SK-N-SH (cell line): ENCODE measurements around the gene USP47. TPM values are rescaled to one million over a fixed set of nuclear protein-coding genes. Genes with fewer than 3 reads are reported as not detected.

ENCODE experiments used
- CTCF ChIA-PET: fragments of 300-600, 350-600 bp; formaldehyde crosslinking; extraction: SDS; loops from one replicate; lab custom pipeline; 2021; lab: Yijun Ruan, JAX
- POLR2A ChIA-PET: fragments of 350-600 bp; sonication (Branson Sonifier 250); formaldehyde crosslinking; extraction: SDS; loops from one replicate; lab custom pipeline; 2020; ENCODE audit warnings: antibody characterized with exemption, inconsistent platforms; lab: Yijun Ruan, JAX
- DNase-seq: peaks from one replicate; pipeline ENCODE4 v3.0.0; 2012
- H2AFZ ChIP-seq: fragments of 200-600 bp; sonication (generic); 2 replicates; pipeline ENCODE4 v1.8.1; 2016; ENCODE audit warnings: antibody characterized with exemption, mild to moderate bottlenecking, low read depth
- H3F3A ChIP-seq: fragments of 200-600 bp; sonication (generic); replicated peaks from 2 replicates; pipeline ENCODE3; 2016; ENCODE audit warnings: antibody characterized with exemption, mild to moderate bottlenecking; ENCODE audit not compliant: insufficient read depth
- H3K27ac ChIP-seq, 2 experiments: fragments of 200-500 bp in 1 of 2; fragments of 200-600 bp in 1 of 2; sonication (Bioruptor generic) in 1 of 2; sonication (generic), shearing (Covaris generic) in 1 of 2; 2 replicates each; pipeline versions ENCODE4 v1.5.1 to v1.6.1; 2014 to 2016; ENCODE audit warnings: low read depth in 2 of 2, inconsistent platforms in 1 of 2, low read length in 1 of 2, mild to moderate bottlenecking in 1 of 2, mixed read lengths in 1 of 2
- H3K27me3 ChIP-seq: fragments of 200-600 bp; sonication (generic), shearing (Covaris generic); 2 replicates; pipeline ENCODE4 v1.6.1; 2016; ENCODE audit warnings: mixed run types; ENCODE audit not compliant: insufficient read depth
- H3K36me3 ChIP-seq, 2 experiments: fragments of 200-500 bp in 1 of 2; fragments of 200-600 bp in 1 of 2; sonication (Bioruptor generic) in 1 of 2; sonication (generic) in 1 of 2; replicated peaks in 1 of 2; 2 replicates each; pipeline versions ENCODE3 to v1.5.1; 2014 to 2016; ENCODE audit warnings: low read length in 1 of 2, mild to moderate bottlenecking in 1 of 2; ENCODE audit not compliant: insufficient read depth in 2 of 2, control insufficient read depth in 1 of 2
- H3K4me1 ChIP-seq, 2 experiments: fragments of 200-500 bp in 1 of 2; fragments of 200-600 bp in 1 of 2; sonication (Bioruptor generic) in 1 of 2; sonication (generic), shearing (Covaris generic) in 1 of 2; 2 replicates each; pipeline versions ENCODE4 v1.5.1 to v1.6.1; 2014 to 2016; ENCODE audit warnings: low read depth in 1 of 2, low read length in 1 of 2, mixed run types in 1 of 2; ENCODE audit not compliant: insufficient read depth in 2 of 2, control insufficient read depth in 1 of 2
- H3K4me2 ChIP-seq: fragments of 200-600 bp; sonication (generic), shearing (Covaris generic); 2 replicates; pipeline ENCODE4 v1.6.1; 2017; ENCODE audit warnings: mixed run types
- H3K4me3 ChIP-seq, 2 experiments: fragments of 200-500 bp in 1 of 2; fragments of 200-600 bp in 1 of 2; sonication (Bioruptor generic) in 1 of 2; sonication (generic), shearing (Covaris generic) in 1 of 2; 2 replicates each; pipeline versions ENCODE4 v1.5.1 to v1.8.1; 2014 to 2016; ENCODE audit warnings: low read depth in 2 of 2, inconsistent platforms in 1 of 2, low read length in 1 of 2, mild to moderate bottlenecking in 1 of 2, mixed read lengths in 1 of 2, moderate library complexity in 1 of 2
- H3K79me2 ChIP-seq: fragments of 200-600 bp; sonication (generic); 2 replicates; pipeline ENCODE4 v1.8.1; 2017; ENCODE audit warnings: mild to moderate bottlenecking; ENCODE audit not compliant: insufficient read depth
- H3K9ac ChIP-seq: fragments of 200-600 bp; sonication (generic); 2 replicates; pipeline ENCODE4 v1.6.1; 2017; ENCODE audit warnings: mixed run types
- H3K9me2 ChIP-seq: fragments of 200-600 bp; sonication (generic); 2 replicates; pipeline ENCODE4 v1.6.1; 2017; ENCODE audit warnings: mixed run types
- H3K9me3 ChIP-seq: fragments of 200-600 bp; sonication (generic); 2 replicates; pipeline ENCODE4 v1.6.1; 2017; ENCODE audit warnings: mixed run types, mild to moderate bottlenecking, moderate library complexity
- H4K20me1 ChIP-seq: fragments of 200-600 bp; sonication (generic); 2 replicates; pipeline ENCODE4 v1.6.1; 2017; ENCODE audit warnings: mild to moderate bottlenecking, mixed run types; ENCODE audit not compliant: insufficient read depth
- CHD2 ChIP-seq: fragments of 150-350 bp; IDR thresholded peaks from 2 replicates; pipeline ENCODE4 v1.6.1; 2018; ENCODE audit warnings: low read length; ENCODE audit not compliant: partially characterized antibody
- EZH2phosphoT487 ChIP-seq: fragments of 200-600 bp; sonication (generic); IDR thresholded peaks from 2 replicates; pipeline ENCODE4 v1.6.1; 2017; ENCODE audit warnings: low read depth, mixed run types, mild to moderate bottlenecking, antibody characterized with exemption, moderate library complexity, borderline replicate concordance
- FOSL2 ChIP-seq: IDR thresholded peaks from 2 replicates; pipeline ENCODE4 v1.4.0; 2012; ENCODE audit warnings: low read depth, mild to moderate bottlenecking, moderate library complexity, borderline replicate concordance
- FOXJ3 ChIP-seq: sonication (generic); formaldehyde crosslinking; IDR thresholded peaks from 2 replicates; pipeline ENCODE4 v1.5.1; 2020; ENCODE audit warnings: mild to moderate bottlenecking, missing genetic modification reagents
- FOXM1 ChIP-seq: IDR thresholded peaks from 2 replicates; pipeline ENCODE4 v1.4.0; 2012; ENCODE audit warnings: low read depth, mild to moderate bottlenecking
- GATA2 ChIP-seq: sonication (generic); formaldehyde crosslinking; IDR thresholded peaks from 2 replicates; pipeline ENCODE4 v1.5.0; 2020; ENCODE audit warnings: mild to moderate bottlenecking, missing genetic modification reagents
- JUND ChIP-seq: IDR thresholded peaks from 2 replicates; pipeline ENCODE4 v1.4.0; 2012
- MEF2A ChIP-seq: IDR thresholded peaks from 2 replicates; pipeline ENCODE4 v1.4.0; 2012; ENCODE audit warnings: low read depth, borderline replicate concordance
- MXI1 ChIP-seq: IDR thresholded peaks from 2 replicates; pipeline ENCODE4 v1.6.1; 2012; ENCODE audit warnings: mild to moderate bottlenecking, low read depth, low read length, improper control_type of control experiment
- NRF1 ChIP-seq: IDR thresholded peaks from 2 replicates; pipeline ENCODE4 v1.6.1; 2012; ENCODE audit warnings: low read depth, mild to moderate bottlenecking, low read length
- POLR2AphosphoS5 ChIP-seq: IDR thresholded peaks from 2 replicates; pipeline ENCODE4 v1.6.1; 2012; ENCODE audit warnings: low read depth, low read length
- RCOR1 ChIP-seq: fragments of 150-350 bp; IDR thresholded peaks from 2 replicates; pipeline ENCODE4 v1.6.1; 2017; ENCODE audit warnings: antibody characterized with exemption, low read length
- RXRA ChIP-seq: IDR thresholded peaks from 2 replicates; pipeline ENCODE4 v1.4.0; 2012; ENCODE audit warnings: low read depth, mild to moderate bottlenecking, borderline replicate concordance
- SIN3A ChIP-seq: IDR thresholded peaks from 2 replicates; pipeline ENCODE4 v1.6.1; 2012; ENCODE audit warnings: low read depth, mild to moderate bottlenecking, low read length, moderate library complexity, borderline replicate concordance
- SMC3 ChIP-seq: IDR thresholded peaks from 2 replicates; pipeline ENCODE4 v1.6.1; 2012; ENCODE audit warnings: low read depth, low read length, improper control_type of control experiment
- TCF12 ChIP-seq: IDR thresholded peaks from 2 replicates; pipeline ENCODE4 v1.4.0; 2012
- YY1 ChIP-seq: IDR thresholded peaks from 2 replicates; pipeline ENCODE4 v1.4.0; 2012; ENCODE audit warnings: low read depth, mild to moderate bottlenecking
- WGBS: methylation state at CpG from one replicate; pipeline ENCODE4 v1.1.6; 2017; ENCODE audit warnings: low lambda C conversion rate; 5-methylcytosine and 5-hydroxymethylcytosine counted together
- polyA plus RNA-seq, 3 experiments: library from polyadenylated mRNA; depleted of rRNA; stranded (reverse); fragments of >200 nt; gene quantifications; 2 replicates each; pipeline ENCODE4 v1.2.3, GENCODE V29; 2012
- TF ChIP-seq, protein P1 (sequence below): IDR thresholded peaks from 2 replicates; pipeline ENCODE4 v1.4.0; 2012; ENCODE audit warnings: low read depth, borderline replicate concordance
- TF ChIP-seq, protein P2 (sequence below): fragments of 200-600 bp; sonication (generic); IDR thresholded peaks from 2 replicates; pipeline ENCODE4 v1.6.1; 2017; ENCODE audit warnings: antibody characterized with exemption, mild to moderate bottlenecking, moderate library complexity
- TF ChIP-seq, protein P3 (sequence below): IDR thresholded peaks from 2 replicates; pipeline ENCODE4 v1.4.0; 2012; ENCODE audit warnings: low read depth
- TF ChIP-seq, protein P4 (sequence below): fragments of 150-350 bp; IDR thresholded peaks from 2 replicates; pipeline ENCODE4 v1.6.1; 2017; ENCODE audit warnings: antibody characterized with exemption, low read length, low read depth, borderline replicate concordance
- TF ChIP-seq, protein P5 (sequence below): IDR thresholded peaks from 2 replicates; pipeline ENCODE4; 2012
- TF ChIP-seq, protein P6 (sequence below): IDR thresholded peaks from 2 replicates; pipeline ENCODE4 v1.6.1; 2012; ENCODE audit warnings: mild to moderate bottlenecking, low read depth, low read length, moderate library complexity

USP47 gene
- polyA plus RNA-seq, 1 of the 3 experiments (the other 2 are of a cell fraction): 10.3 TPM

DNA sequence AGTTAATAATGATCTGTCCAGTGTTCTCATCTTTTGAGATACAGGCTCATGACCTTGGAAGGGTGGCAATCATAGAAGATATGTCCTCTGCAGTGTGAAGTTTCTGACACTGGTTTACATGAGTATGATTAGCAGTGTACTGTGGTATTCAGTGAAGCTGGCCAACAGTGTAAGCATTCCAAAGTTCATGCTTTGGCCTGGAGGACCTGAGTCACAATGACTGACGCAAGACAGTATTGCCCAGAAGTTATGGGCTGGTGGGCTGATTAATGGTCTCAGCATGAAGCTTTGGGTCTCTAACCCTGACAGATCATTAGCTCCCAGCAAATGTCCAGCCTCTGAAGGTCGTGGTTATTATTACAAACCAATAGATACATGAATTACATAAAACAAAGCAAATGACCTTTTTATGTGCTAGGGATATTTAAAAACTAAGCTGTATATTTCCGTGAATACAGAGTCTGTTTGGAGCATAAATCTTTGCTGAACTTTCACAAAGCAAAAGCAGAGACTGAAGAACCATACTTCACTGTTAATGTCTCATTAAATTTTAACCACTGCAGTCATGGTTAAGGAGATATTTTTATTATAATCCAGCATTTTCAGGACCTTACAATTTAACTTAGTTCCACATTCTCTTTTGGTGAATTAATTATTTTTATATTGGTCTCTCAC lies 28.3 kb upstream of the USP47 start:
- no peak for DNase-seq
- Histone ChIP-seq H2AFZ (no peak overlapping the region), H3K27ac (peak overlapping the region in 1 of 2 experiments; percentile 60; a peak in 2 of 4 replicates), H3F3A (peaks cover 14% of the 10 kb centered on the region), H3K9me3 (no peaks in the 10 kb centered on the region), H3K9me2 (no peaks in the 10 kb centered on the region), H3K36me3 (peaks cover 0 to 3% of the 10 kb centered on the region in 2 experiments), H3K4me1 (no peaks in the 10 kb centered on the region), H3K9ac (no peak overlapping the region), H3K4me3 (no peak overlapping the region), H3K79me2 (no peaks in the 10 kb centered on the region), H3K27me3 (no peaks in the 10 kb centered on the region), H3K4me2 (0 out of 2 replicates have a peak overlapping the region, but pooled peaks have one; percentile 35), H4K20me1 (no peaks in the 10 kb centered on the region)
- TF ChIP-seq SMC3 (no peak), YY1 (no peak), SIN3A (no peak), MXI1 (no peak), JUND (0 out of 2 replicates have a peak, but pooled peaks have one; percentile 24), FOSL2 (peak; percentile 56; the same call in 1 of the 2 replicates), RXRA (no peak), TCF12 (0 out of 2 replicates have a peak, but pooled peaks have one; percentile 4), FOXM1 (no peak), RCOR1 (no peak), CHD2 (no peak), MEF2A (no peak), POLR2AphosphoS5 (no peak), NRF1 (no peak), FOXJ3 (no peak), GATA2 (CRISPR knock-in tag) (no peak), EZH2phosphoT487 (no peak)
- TF ChIP-seq, protein P1, sequence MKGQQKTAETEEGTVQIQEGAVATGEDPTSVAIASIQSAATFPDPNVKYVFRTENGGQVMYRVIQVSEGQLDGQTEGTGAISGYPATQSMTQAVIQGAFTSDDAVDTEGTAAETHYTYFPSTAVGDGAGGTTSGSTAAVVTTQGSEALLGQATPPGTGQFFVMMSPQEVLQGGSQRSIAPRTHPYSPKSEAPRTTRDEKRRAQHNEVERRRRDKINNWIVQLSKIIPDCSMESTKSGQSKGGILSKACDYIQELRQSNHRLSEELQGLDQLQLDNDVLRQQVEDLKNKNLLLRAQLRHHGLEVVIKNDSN: no peak
- TF ChIP-seq, protein P2, sequence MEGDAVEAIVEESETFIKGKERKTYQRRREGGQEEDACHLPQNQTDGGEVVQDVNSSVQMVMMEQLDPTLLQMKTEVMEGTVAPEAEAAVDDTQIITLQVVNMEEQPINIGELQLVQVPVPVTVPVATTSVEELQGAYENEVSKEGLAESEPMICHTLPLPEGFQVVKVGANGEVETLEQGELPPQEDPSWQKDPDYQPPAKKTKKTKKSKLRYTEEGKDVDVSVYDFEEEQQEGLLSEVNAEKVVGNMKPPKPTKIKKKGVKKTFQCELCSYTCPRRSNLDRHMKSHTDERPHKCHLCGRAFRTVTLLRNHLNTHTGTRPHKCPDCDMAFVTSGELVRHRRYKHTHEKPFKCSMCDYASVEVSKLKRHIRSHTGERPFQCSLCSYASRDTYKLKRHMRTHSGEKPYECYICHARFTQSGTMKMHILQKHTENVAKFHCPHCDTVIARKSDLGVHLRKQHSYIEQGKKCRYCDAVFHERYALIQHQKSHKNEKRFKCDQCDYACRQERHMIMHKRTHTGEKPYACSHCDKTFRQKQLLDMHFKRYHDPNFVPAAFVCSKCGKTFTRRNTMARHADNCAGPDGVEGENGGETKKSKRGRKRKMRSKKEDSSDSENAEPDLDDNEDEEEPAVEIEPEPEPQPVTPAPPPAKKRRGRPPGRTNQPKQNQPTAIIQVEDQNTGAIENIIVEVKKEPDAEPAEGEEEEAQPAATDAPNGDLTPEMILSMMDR: no peak
- TF ChIP-seq, protein P3, sequence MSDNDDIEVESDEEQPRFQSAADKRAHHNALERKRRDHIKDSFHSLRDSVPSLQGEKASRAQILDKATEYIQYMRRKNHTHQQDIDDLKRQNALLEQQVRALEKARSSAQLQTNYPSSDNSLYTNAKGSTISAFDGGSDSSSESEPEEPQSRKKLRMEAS: no peak
- TF ChIP-seq, protein P4, sequence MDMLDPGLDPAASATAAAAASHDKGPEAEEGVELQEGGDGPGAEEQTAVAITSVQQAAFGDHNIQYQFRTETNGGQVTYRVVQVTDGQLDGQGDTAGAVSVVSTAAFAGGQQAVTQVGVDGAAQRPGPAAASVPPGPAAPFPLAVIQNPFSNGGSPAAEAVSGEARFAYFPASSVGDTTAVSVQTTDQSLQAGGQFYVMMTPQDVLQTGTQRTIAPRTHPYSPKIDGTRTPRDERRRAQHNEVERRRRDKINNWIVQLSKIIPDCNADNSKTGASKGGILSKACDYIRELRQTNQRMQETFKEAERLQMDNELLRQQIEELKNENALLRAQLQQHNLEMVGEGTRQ: no peak
- TF ChIP-seq, protein P5, sequence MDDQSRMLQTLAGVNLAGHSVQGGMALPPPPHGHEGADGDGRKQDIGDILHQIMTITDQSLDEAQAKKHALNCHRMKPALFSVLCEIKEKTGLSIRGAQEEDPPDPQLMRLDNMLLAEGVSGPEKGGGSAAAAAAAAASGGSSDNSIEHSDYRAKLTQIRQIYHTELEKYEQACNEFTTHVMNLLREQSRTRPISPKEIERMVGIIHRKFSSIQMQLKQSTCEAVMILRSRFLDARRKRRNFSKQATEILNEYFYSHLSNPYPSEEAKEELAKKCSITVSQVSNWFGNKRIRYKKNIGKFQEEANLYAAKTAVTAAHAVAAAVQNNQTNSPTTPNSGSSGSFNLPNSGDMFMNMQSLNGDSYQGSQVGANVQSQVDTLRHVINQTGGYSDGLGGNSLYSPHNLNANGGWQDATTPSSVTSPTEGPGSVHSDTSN: peak; percentile 75
- TF ChIP-seq, protein P6, sequence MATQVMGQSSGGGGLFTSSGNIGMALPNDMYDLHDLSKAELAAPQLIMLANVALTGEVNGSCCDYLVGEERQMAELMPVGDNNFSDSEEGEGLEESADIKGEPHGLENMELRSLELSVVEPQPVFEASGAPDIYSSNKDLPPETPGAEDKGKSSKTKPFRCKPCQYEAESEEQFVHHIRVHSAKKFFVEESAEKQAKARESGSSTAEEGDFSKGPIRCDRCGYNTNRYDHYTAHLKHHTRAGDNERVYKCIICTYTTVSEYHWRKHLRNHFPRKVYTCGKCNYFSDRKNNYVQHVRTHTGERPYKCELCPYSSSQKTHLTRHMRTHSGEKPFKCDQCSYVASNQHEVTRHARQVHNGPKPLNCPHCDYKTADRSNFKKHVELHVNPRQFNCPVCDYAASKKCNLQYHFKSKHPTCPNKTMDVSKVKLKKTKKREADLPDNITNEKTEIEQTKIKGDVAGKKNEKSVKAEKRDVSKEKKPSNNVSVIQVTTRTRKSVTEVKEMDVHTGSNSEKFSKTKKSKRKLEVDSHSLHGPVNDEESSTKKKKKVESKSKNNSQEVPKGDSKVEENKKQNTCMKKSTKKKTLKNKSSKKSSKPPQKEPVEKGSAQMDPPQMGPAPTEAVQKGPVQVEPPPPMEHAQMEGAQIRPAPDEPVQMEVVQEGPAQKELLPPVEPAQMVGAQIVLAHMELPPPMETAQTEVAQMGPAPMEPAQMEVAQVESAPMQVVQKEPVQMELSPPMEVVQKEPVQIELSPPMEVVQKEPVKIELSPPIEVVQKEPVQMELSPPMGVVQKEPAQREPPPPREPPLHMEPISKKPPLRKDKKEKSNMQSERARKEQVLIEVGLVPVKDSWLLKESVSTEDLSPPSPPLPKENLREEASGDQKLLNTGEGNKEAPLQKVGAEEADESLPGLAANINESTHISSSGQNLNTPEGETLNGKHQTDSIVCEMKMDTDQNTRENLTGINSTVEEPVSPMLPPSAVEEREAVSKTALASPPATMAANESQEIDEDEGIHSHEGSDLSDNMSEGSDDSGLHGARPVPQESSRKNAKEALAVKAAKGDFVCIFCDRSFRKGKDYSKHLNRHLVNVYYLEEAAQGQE: no peak
- CTCF ChIA-PET: interaction anchor here (0.7 to 1.7 kb wide), 2 partner anchors 12 to 231 kb away, joined by 3 to 6 read pairs; no protein-coding TSS in a partner anchor
- 41% methylated on average over 3 of the region's 3 CpGs for WGBS
- POLR2A ChIA-PET: interaction anchor here (0.6 to 1.7 kb wide), 2 partner anchors 28 to 1901 kb away, joined by 3 to 4 read pairs; no protein-coding TSS in a partner anchor
